ENCODE results near the gene TLE2. TPM values are rescaled to one million over a fixed set of nuclear protein-coding genes. Genes with fewer than 3 reads are reported as not detected.

The TLE2 gene
- total and polyA plus RNA-seq, 9 of the 15 experiments (the other 6 are each of a cell fraction or from before 2014, with no cell fraction given) = 0.35 to 13.1 (median 6.2) TPM

- Histone ChIP-seq H3K27ac (ENCODE audit: extremely low read depth, low read depth, low read length) (peak overlapping the region; percentile 90), H3K36me3 (ENCODE audit: control insufficient read depth, insufficient read depth, low read length) (no peaks in the 10 kb centered on the region), H3K9me1 (ENCODE audit: control insufficient read depth, insufficient read depth, low read length) (no peaks in the 10 kb centered on the region), H3K9ac (ENCODE audit: insufficient read depth in 1 of 2, low read depth in 2 of 2, low read length in 2 of 2) (peak overlapping the region; percentile 85 to 90), H4K20me1 (replicated peaks; ENCODE audit: control insufficient read depth, insufficient read depth, low read length) (no peaks in the 10 kb centered on the region), H3K27me3 (ENCODE audit: control insufficient read depth in 2 of 2, insufficient read depth in 2 of 2, low read length in 2 of 2) (no peaks in the 10 kb centered on the region), H3K9me3 (replicated peaks; ENCODE audit: control insufficient read depth, insufficient read depth, low read depth, low read length) (no peaks in the 10 kb centered on the region), H3K79me2 (ENCODE audit: control insufficient read depth, insufficient read depth, low read length) (peaks cover 7% of the 10 kb centered on the region; the same call in 1 of the 3 replicates), H3K4me1 (replicated peaks in 1 of 2; ENCODE audit: control insufficient read depth in 2 of 2, insufficient read depth in 2 of 2, low read length in 2 of 2) (peaks cover 34 to 49% of the 10 kb centered on the region in 2 experiments), H3K4me2 (ENCODE audit: insufficient read depth, low read length) (peak overlapping the region; percentile 89), H2AFZ (ENCODE audit: low read depth, low read length) (peak overlapping the region; percentile 95), H3K4me3 (peak overlapping the region; percentile 61)
- CTCF ChIA-PET (ENCODE audit: low intra/inter-chr PET ratio) = no interaction called here
- TSS peak; percentile 77 for BruUV-seq (replicated peaks)
- DNase-seq (ENCODE audit: extremely low read depth in 1 of 4, low spot score in 3 of 4) (peak; percentile 78 to 94 (median 83)), FAIRE-seq (peak; percentile 67), ATAC-seq (peak; percentile 83)
- in situ Hi-C loops (cut with MboI) = no loop called here
- intact Hi-C loops (cut with micrococcal nuclease) = loop anchor here (5.0 kb wide), 1 partner anchor 36 kb away; no protein-coding TSS in a partner anchor
- under 1% methylated on average over 27 of the region's 44 CpGs for whole genome bisulfite sequencing (ENCODE audit: insufficient coverage, low coverage, missing lambda C conversion rate)
- POLR2A ChIA-PET = interaction anchor here (0.5 to 2.9 kb wide), 21 partner anchors 9 to 560 kb away, joined by 3 to 21 read pairs (median 4); partner anchors contain the start of genes GADD45B, TLE6 and ZNF77
- TF ChIP-seq ZNF766 (CRISPR knock-in tag; conservative IDR thresholded peaks at IDR 0.05) = 0 out of 2 replicates have a peak, but pooled peaks have one; percentile 11
- no peak for TF ChIP-seq NRF1 (conservative IDR thresholded peaks at IDR 0.05 in 1 of 2, IDR thresholded peaks at IDR 0.05 in 1 of 2)
- no peak for TF ChIP-seq SREBF2 (CRISPR knock-in tag; IDR thresholded peaks at IDR 0.05)
- TF ChIP-seq AFF1 (IDR thresholded peaks at IDR 0.05; ENCODE audit: low read depth in 1 of 2, partially characterized antibody in 2 of 2) = peak in 1 of 2 experiments; percentile 74
- no peak for TF ChIP-seq RREB1 (CRISPR knock-in tag; IDR thresholded peaks at IDR 0.05)
These were observed 7.3 kb upstream of the TLE2 start for GRCh38 chr19:3036119-3036976.
